ENCODE measurements around the gene VPS35L.

VPS35L gene

GRCh38 chr16:19636436-19637267, 81.1 kb downstream of the VPS35L start:
- no peak for DNase-seq (ENCODE audit: low spot score)
- TF ChIP-seq CTCF (conservative IDR thresholded peaks at IDR 0.05; ENCODE audit: low read depth), result no peak
- CTCF ChIA-PET, result interaction anchor here (1.0 kb wide), 1 partner anchor 35 kb away, joined by 3 read pairs; no protein-coding TSS in a partner anchor
- POLR2A ChIA-PET (ENCODE audit: low non-redundant PET), result no interaction called here
- no peak overlapping the region for H3K27ac ChIP-seq

- no peak for DNase-seq (ENCODE audit: low spot score)
- ChIA-PET CTCF (no interaction called here), POLR2A (ENCODE audit: low non-redundant PET) (no interaction called here)
- no peak overlapping the region for H3K27ac ChIP-seq
- no peak for TF ChIP-seq CTCF (conservative IDR thresholded peaks at IDR 0.05; ENCODE audit: low read depth)
Observed at GRCh38 chr16:19639986-19640421, 84.5 kb downstream of the VPS35L start.

GRCh38 chr16:19642501-19642900, 87.0 kb downstream of the VPS35L start:
- TF ChIP-seq CTCF (conservative IDR thresholded peaks at IDR 0.05; ENCODE audit: low read depth), result no peak
- no peak overlapping the region for H3K27ac ChIP-seq
- POLR2A ChIA-PET (ENCODE audit: low non-redundant PET), result no interaction called here
- CTCF ChIA-PET, result no interaction called here
- DNase-seq (ENCODE audit: low spot score), result no peak

GRCh38 chr16:19644877-19645276, 89.4 kb downstream of the VPS35L start:
- ChIA-PET CTCF (interaction anchor here (0.7 kb wide), 1 partner anchor 229 kb away, joined by 3 read pairs; no protein-coding TSS in a partner anchor), POLR2A (ENCODE audit: low non-redundant PET) (no interaction called here)
- H3K27ac ChIP-seq, result no peak overlapping the region
- no peak for DNase-seq (ENCODE audit: low spot score)
- no peak for TF ChIP-seq CTCF (conservative IDR thresholded peaks at IDR 0.05; ENCODE audit: low read depth)

GRCh38 chr16:19645557-19645981, 90.1 kb downstream of the VPS35L start:
- TF ChIP-seq CTCF (conservative IDR thresholded peaks at IDR 0.05; ENCODE audit: low read depth), result no peak
- no peak for DNase-seq (ENCODE audit: low spot score)
- ChIA-PET CTCF (interaction anchor here (0.6 to 0.7 kb wide), 3 partner anchors 69 to 253 kb away, joined by 3 read pairs; no protein-coding TSS in a partner anchor), POLR2A (ENCODE audit: low non-redundant PET) (no interaction called here)
- H3K27ac ChIP-seq, result no peak overlapping the region

- H3K27ac ChIP-seq, result no peak overlapping the region
- ChIA-PET POLR2A (ENCODE audit: low non-redundant PET) (no interaction called here), CTCF (interaction anchor here (0.6 kb wide), 1 partner anchor 8 kb away, joined by 4 read pairs; no protein-coding TSS in a partner anchor)
- DNase-seq (ENCODE audit: low spot score), result no peak
- no peak for TF ChIP-seq CTCF (conservative IDR thresholded peaks at IDR 0.05; ENCODE audit: low read depth)
Observed at GRCh38 chr16:19649980-19650379, 94.5 kb downstream of the VPS35L start.
